GM18526 (cell line): ENCODE measurements around the gene ETFA.

Experiments
- POLR2A ChIP-seq: IDR thresholded peaks from 3 replicates; pipeline ENCODE4 v1.6.1; 2011; ENCODE audit not compliant: insufficient read length; ENCODE audit errors: extremely low read depth

Gene ETFA

DNA sequence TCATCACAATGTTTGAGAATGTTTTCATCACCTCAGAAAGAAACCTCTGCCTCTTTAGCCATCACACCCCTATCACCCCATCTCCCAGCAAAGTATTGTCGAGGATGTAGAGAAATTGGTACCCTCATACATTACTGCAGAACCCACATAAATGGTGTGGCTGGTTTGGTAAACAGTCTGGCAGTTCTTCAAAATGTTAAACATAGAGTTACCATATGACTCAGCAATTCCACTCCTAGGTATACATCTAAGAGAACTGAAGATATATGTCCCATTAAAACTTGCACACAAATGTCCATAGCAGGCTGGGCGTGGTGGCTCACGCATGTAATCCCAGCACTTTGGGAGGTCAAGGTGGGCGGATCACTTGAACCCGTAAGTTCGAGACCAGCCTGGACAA, 8.7 kb upstream of the ETFA start:
- no peak for TF ChIP-seq POLR2A

DNA sequence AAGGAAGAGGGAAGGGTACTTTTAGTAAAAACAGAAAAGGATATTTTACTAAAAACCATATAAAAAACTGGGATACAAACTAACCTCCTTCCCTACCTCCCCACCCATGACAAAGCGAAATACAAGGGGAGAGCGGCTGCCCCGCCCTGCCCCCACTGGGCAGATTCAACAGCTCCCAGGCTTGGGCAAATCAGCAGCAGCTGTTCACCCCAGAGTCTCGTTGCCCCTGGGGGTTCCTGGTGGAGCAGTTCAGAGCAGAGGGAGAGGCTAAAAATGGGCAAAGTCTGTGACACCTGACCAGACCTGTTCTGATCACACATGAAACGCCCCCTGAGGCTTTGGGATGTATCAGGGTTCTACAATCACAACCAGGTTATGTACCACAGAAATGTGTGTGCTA, 2.5 kb upstream of the ETFA start:
- TF ChIP-seq POLR2A, result no peak

- no peak for TF ChIP-seq POLR2A
These were observed 1.4 kb upstream of the ETFA start for GRCh38 chr15:76312540-76313174.

GRCh38 chr15:76310475-76311099, 682 bp downstream of the ETFA start:
- no peak for TF ChIP-seq POLR2A

GRCh38 chr15:76309601-76310330, 1.5 kb downstream of the ETFA start:
- no peak for TF ChIP-seq POLR2A

DNA sequence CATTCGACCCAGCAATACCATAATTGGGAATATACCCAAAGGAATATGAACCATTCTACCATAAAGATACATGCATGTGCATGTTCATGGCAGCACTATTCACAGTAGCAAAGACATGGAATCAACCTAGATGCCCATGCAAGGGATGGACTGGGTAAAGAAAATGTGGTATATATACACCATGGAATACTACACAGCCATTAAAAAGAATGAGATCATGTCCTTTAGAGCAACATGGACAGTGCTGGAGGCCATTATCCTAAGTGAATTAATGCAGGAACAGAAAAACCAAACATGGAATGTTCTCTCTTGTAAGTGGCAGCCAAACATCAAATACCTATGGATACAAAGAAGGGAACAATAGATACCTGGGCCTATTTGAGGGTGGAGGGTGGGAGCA, 7.4 kb downstream of the ETFA start:
- no peak for TF ChIP-seq POLR2A

DNA sequence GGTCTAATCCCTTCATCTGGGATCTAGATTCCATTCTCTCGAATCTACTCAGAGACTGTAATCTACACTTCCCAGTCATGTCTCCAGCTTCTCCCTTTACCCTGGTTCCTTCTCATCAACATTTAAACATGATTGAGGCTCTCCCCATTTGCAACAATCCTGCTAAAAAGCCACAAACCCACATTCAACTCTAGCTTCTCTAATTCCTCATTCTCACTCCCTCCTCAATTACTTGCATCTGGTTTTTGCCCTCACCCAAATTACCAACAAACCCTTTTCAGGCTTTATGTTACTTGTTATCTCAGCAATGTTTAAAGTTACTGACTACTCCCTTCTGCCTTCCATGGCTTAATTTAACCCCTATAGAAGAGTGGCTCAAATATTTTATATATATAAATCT, 11.5 kb downstream of the ETFA start:
- no peak for TF ChIP-seq POLR2A

GRCh38 chr15:76298986-76299385, 12.3 kb downstream of the ETFA start:
- no peak for TF ChIP-seq POLR2A

DNA sequence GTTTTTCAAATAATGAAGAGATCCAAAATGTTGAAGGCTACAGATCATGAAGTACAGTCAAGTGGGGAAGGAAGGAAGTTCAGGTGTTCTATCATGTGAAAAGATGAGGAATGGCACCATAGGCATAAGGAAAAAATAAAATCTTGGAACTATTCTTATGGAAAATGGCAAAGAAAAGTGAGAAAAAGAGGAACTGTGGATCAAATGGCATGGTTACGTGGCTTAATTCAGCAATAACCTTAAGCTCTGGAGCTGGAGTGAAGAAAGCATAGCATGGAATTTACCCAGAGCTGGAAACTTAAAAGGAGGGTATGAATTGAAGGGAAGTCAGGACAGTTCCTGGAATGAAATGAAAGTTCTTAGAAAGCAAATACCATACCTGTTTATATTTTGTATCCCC, 14.4 kb downstream of the ETFA start:
- TF ChIP-seq POLR2A, result no peak

GRCh38 chr15:76293361-76293760, 17.9 kb downstream of the ETFA start:
- TF ChIP-seq POLR2A, result no peak

DNA sequence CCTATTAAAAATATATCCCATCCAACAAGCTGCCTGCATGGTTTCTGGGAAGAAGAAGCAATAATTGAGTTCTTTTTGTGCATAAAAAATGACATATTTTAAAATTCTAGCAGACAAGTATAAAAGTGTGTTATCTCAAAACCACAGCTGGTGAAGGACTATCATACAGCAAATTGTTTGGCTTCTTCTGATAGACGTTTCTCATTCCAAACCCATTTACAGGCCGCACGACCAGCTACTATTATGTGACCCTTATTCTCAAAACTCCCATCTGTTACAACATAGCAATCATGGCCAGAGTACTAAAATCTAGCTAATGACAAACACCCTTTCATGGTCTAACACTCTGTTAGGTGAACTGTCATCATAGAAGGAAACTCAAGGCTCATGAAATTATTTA, 21.7 kb downstream of the ETFA start:
- no peak for TF ChIP-seq POLR2A

- TF ChIP-seq POLR2A, result no peak
These were observed 24.9 kb downstream of the ETFA start for GRCh38 chr15:76286271-76286879.

- no peak for TF ChIP-seq POLR2A
These were observed 25.9 kb downstream of the ETFA start for GRCh38 chr15:76285241-76285825.

DNA sequence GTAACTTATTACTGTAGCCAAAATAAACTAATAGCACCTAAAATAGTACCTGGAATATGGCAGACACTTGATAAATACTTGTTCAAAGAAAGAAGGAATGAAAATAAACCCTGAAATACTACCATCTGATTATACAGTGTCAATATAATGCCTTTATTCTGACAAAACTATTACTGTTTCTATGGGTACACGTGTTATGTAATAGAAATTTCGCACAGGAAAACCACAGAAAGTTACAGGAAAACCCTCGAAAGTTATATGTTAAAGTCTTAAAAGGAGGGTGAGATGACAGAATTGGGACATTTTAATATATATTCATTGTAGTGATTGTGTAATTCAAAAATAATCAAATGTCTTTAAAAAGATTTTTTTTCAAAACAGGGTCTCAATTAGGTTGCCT, 28.8 kb downstream of the ETFA start:
- no peak for TF ChIP-seq POLR2A

GRCh38 chr15:76278651-76279050, 32.6 kb downstream of the ETFA start:
- TF ChIP-seq POLR2A, result no peak

GRCh38 chr15:76274821-76275220, 36.4 kb downstream of the ETFA start:
- TF ChIP-seq POLR2A, result no peak
